ENCODE results near the gene PILRA. TPM values are rescaled to one million over a fixed set of nuclear protein-coding genes. Genes with fewer than 3 reads are reported as not detected.

Gene PILRA
- total RNA-seq, 1 experiment from 2014 or later: 3.2 TPM

DNA sequence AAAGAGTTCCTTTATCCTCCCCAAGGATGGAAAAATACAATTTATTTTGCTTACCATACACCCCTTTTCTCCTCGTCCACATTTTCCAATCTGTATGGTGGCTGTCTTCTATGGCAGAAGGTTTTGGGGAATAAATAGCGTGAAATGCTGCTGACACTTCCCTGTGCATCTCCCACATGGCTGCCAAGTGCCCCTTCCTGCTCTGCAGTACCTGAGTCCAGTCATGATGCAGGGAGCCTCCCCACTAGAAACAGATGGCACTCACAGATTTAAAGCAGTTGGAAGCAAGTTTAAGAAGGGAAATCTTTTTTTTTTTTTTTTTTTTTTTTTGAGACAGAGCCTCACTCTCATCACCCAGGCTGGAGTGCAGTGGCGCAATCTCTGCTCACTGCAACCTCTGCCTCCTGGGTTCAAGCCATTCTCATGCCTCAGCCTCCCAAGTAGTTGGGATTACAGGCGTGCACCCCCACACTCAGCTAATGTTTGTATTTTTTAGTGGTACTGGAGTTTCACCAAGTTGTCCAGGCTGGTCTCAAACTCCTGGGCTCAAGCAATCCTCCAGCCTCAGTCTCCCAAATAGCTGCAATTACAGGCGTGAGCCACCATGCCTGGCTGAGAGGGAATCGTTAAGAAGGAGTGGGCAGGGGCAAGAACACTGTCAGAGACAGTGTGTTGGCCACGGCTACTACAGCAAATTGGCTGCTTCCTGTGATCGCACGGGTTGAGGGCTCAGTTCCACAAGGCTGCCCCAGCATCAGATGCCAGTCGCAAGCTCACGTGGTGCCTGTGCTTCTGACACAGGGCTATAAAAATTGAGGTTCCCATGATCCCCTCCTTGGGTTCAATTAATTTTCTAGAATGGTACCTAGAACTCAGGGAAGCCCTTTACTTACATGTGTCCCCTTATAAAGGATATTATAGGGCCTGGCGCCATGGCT is 5.3 kb upstream of the PILRA start:
- Histone ChIP-seq H4K5ac (ENCODE audit: insufficient read length, low read depth, low read length) (no peak overlapping the region), H3K27me3 (ENCODE audit: insufficient read depth, low read length) (no peaks in the 10 kb centered on the region), H3K79me2 (ENCODE audit: insufficient read depth, low read length) (no peaks in the 10 kb centered on the region), H2BK12ac (ENCODE audit: insufficient read length, low read depth, low read length) (no peak overlapping the region), H2AK5ac (ENCODE audit: insufficient read length, low read length) (no peak overlapping the region), H3K23ac (ENCODE audit: insufficient read length, low read depth, low read length) (no peak overlapping the region), H4K20me1 (ENCODE audit: control insufficient read depth, insufficient read depth, insufficient read length) (no peaks in the 10 kb centered on the region), H3K4me2 (ENCODE audit: insufficient read depth, insufficient read length, low read length) (no peak overlapping the region), H2BK20ac (ENCODE audit: low read depth, low read length, poor library complexity, severe bottlenecking) (no peak overlapping the region), H4K8ac (replicated peaks; ENCODE audit: insufficient read length, low read depth, low read length) (no peak overlapping the region), H3K56ac (ENCODE audit: insufficient read length, low read depth, low read length) (no peak overlapping the region), H3K23me2 (ENCODE audit: insufficient read length, low read depth, low read length, poor library complexity, severe bottlenecking) (no peaks in the 10 kb centered on the region), H3K4me1 (ENCODE audit: insufficient read depth, low read length) (no peaks in the 10 kb centered on the region; the same call in 1 of the 2 replicates), H3K14ac (ENCODE audit: insufficient read depth, low read length) (no peak overlapping the region), H2BK5ac (ENCODE audit: insufficient read length, low read length) (no peak overlapping the region), H4K91ac (ENCODE audit: insufficient read length, low read depth, low read length) (no peak overlapping the region), H3T11ph (ENCODE audit: low read length) (no peak overlapping the region), H2BK120ac (ENCODE audit: low read depth, low read length, poor library complexity, severe bottlenecking) (no peak overlapping the region), H3K27ac (ENCODE audit: insufficient read length, low read depth, low read length) (no peak overlapping the region), H3K79me1 (ENCODE audit: insufficient read depth, low read depth, low read length, poor library complexity, severe bottlenecking) (no peaks in the 10 kb centered on the region), H3K9me3 (ENCODE audit: control insufficient read depth, low read depth, low read length) (no peaks in the 10 kb centered on the region), H3K9ac (ENCODE audit: extremely low read depth, insufficient read length, low read length) (no peak overlapping the region), H3K4ac (ENCODE audit: low read depth, low read length) (no peak overlapping the region), H2AFZ (ENCODE audit: low read length) (no peak overlapping the region), H2BK15ac (ENCODE audit: low read depth, low read length) (no peak overlapping the region), H3K18ac (ENCODE audit: insufficient read length, low read depth, low read length) (peak overlapping the region; percentile 40)
- Mint-ChIP-seq H3K4me1 (peaks cover 38 to 51% of the 10 kb centered on the region in 2 experiments), H3K27ac (peak overlapping the region in 2 of 3 experiments; percentile 37 to 90; a peak in 3 of 7 replicates), H3K9me3 (no peaks in the 10 kb centered on the region), H3K27me3 (ENCODE audit: low read depth) (no peaks in the 10 kb centered on the region; the same call in 1 of the 2 replicates), H3K36me3 (ENCODE audit: insufficient read depth in 1 of 3, low read depth in 3 of 3) (peaks cover 19 to 43% (median 25%) of the 10 kb centered on the region in 3 experiments), H3K4me3 (no peak overlapping the region)
- no peak for DNase-seq
- TF ChIP-seq CTCF (conservative IDR thresholded peaks at IDR 0.05): no peak
- no CpG with 5 or more reads among the region's 12 CpGs for WGBS (ENCODE audit: extremely low coverage, insufficient read length, low lambda C conversion rate)

Data from H9 (cell line).